Transverse colon (tissue), 4 donors: ENCODE results near the gene EFCAB11. TPM values are rescaled to one million over a fixed set of nuclear protein-coding genes. Genes with fewer than 3 reads are reported as not detected.
A peak's percentile ranks its signal among the peaks of the same experiment; 100 is the strongest.

Source experiments
- DNase-seq: peaks from one replicate; pipeline ENCODE4 v3.0.0-alpha.2; 2019
- H3K27ac ChIP-seq, 4 donors: fragments of 200-600 bp; sonication (generic); 2 replicates each; pipeline ENCODE4 v1.5.1; 2016 to 2018; ENCODE audit warnings: inconsistent platforms in 4 of 4
- H3K27me3 ChIP-seq: fragments of 200-600 bp; sonication (generic); 2 replicates; pipeline ENCODE4 v1.5.1; 2017; ENCODE audit warnings: inconsistent platforms
- H3K36me3 ChIP-seq, 4 donors: fragments of 200-600 bp; sonication (generic); 2 replicates each; pipeline ENCODE4 v1.5.1; 2017 to 2019; ENCODE audit warnings: inconsistent platforms in 4 of 4
- H3K4me1 ChIP-seq, 4 donors: fragments of 200-600 bp; sonication (generic); 2 replicates each; pipeline ENCODE4 v1.5.1; 2017 to 2020; ENCODE audit warnings: inconsistent platforms in 4 of 4
- H3K4me3 ChIP-seq, 4 donors: fragments of 200-600 bp; sonication (generic); 1 replicate in 1 of 4; 2 replicates in 3 of 4; pipeline versions ENCODE4 v1.5.1 to v1.6.1; 2017 to 2019; ENCODE audit warnings: inconsistent platforms in 4 of 4
- H3K9me3 ChIP-seq, 2 donors: fragments of 200-600 bp; sonication (generic); 2 replicates each; pipeline ENCODE4 v1.5.1; 2017 to 2019; ENCODE audit warnings: inconsistent platforms in 2 of 2
- CTCF ChIP-seq, 5 experiments: fragments of 200-600 bp in 3 of 5; fragments of 450-650 bp in 2 of 5; sonication (generic) in 3 of 5; IDR thresholded peaks; 1 replicate in 2 of 5; 2 replicates in 3 of 5; pipeline ENCODE4 v1.5.1; 2016 to 2017; ENCODE audit warnings: antibody characterized with exemption in 5 of 5, inconsistent platforms in 3 of 5, mild to moderate bottlenecking in 2 of 5, moderate library complexity in 1 of 5
- EP300 ChIP-seq: sonication (generic); formaldehyde crosslinking; IDR thresholded peaks from one replicate; pipeline ENCODE4 v1.6.1; 2017; ENCODE audit warnings: antibody characterized with exemption, low read depth
- POLR2A ChIP-seq: fragments of 450-650 bp; IDR thresholded peaks from one replicate; pipeline ENCODE4 v1.6.1; 2016; ENCODE audit warnings: antibody characterized with exemption, mild to moderate bottlenecking, moderate library complexity
- POLR2AphosphoS5 ChIP-seq, 3 donors: sonication (generic); formaldehyde crosslinking; IDR thresholded peaks; one replicate each; pipeline ENCODE4 v1.6.1; 2016; ENCODE audit warnings: antibody characterized with exemption in 3 of 3
- WGBS, 2 donors: methylation state at CpG; one replicate each; pipeline ENCODE4 v1.1.5; 2018; ENCODE audit warnings: low coverage in 1 of 2; 5-methylcytosine and 5-hydroxymethylcytosine counted together
- in situ Hi-C, 4 donors: fragments of 200-750 bp; cut with MboI; loops; one replicate each; pipeline versions ENCODE4 v1.15.0 to v1.15.1; 2017; ENCODE audit warnings: low sequenced_read_pairs in 3 of 4, low pct_ligation_motif_present in 1 of 4, low pct_unique_long_range_greater_than_20kb in 1 of 4
- intact Hi-C: fragments of 100-400 bp; cut with DNase I; formaldehyde crosslinking; loops from one replicate; pipeline ENCODE4 v1.15.1; 2023; ENCODE audit warnings: low total_unique reads
- total RNA-seq, 4 donors: library from RNA; depleted of rRNA; stranded (reverse); fragments of >200 nt; gene quantifications; one replicate each; pipeline ENCODE4 v1.1.0, GENCODE V29; 2016

The EFCAB11 gene
- total RNA-seq, 4 donors from 2014 or later: 6.0 to 6.7 TPM; not detected in 2

DNA sequence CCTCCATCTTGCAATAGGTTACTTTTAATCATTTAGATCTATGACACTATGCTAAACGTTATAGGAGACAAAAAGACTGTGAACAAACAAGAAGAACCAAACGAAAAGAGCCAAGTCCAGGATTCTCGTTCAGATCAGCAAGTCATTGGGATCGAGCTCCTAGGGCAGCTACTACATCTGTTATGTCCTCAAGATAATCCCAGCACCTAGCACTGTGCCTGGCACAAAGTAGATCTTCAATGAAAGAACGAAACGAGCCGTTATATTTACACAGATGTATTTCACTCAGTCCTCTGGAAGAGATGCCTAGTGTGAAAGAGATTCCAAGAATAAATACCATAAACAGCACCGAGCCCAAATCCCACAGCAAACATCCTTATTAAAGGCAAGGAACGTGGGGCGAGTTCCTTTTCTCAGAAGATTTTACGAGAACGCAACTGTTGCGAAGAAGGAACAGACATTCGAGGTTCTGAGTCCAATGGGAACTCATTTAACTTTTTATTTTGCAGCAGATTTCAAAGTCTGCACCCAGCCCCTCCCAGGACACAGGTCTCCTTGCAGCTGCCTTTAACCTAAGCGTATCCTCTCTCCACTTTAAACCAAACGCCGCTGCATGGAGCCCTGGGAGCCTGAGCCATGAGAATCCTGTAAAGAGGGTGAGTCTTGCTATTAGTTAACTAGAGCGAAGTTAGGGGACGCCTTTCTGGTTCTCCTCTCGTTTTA, 653 bp upstream of the EFCAB11 start:
- Histone ChIP-seq H3K9me3 (no peaks in the 10 kb centered on the region), H3K27ac (peak overlapping the region; percentile 86 to 98 (median 96)), H3K27me3 (no peaks in the 10 kb centered on the region), H3K4me3 (peak overlapping the region; percentile 32 to 87 (median 68)), H3K36me3 (no peaks in the 10 kb centered on the region), H3K4me1 (peaks cover 4 to 24% (median 19%) of the 10 kb centered on the region in 4 donors)
- no peak for DNase-seq
- in situ Hi-C loops: loop anchor here in 1 of 4 donors (25.0 kb wide), 1 partner anchor 282 kb away; no protein-coding TSS in a partner anchor
- WGBS, 2 donors: 0 to 2% methylated on average over 10 to 20 of the region's 20 CpGs
- intact Hi-C loops: no loop called here
- TF ChIP-seq CTCF (IDR thresholded peaks at IDR 0.05) (no peak), POLR2A (no peak), EP300 (no peak)

- H3K9me3 ChIP-seq: no peaks in the 10 kb centered on the region
- intact Hi-C loops (no loop called here), in situ Hi-C loops (loop anchor here in 1 of 4 donors (25.0 kb wide), 1 partner anchor 284 kb away; no protein-coding TSS in a partner anchor)
- H3K36me3 ChIP-seq: peaks cover 0 to 11% (median 0%) of the 10 kb centered on the region in 4 donors
- H3K27me3 ChIP-seq: no peaks in the 10 kb centered on the region
- no peak overlapping the region for H3K4me3 ChIP-seq
- H3K4me1 ChIP-seq: peaks cover 4 to 24% (median 19%) of the 10 kb centered on the region in 4 donors
- no peak for DNase-seq
- TF ChIP-seq CTCF (IDR thresholded peaks at IDR 0.05): no peak
- TF ChIP-seq EP300: no peak
- TF ChIP-seq POLR2A: no peak
- no peak for TF ChIP-seq POLR2AphosphoS5 (IDR thresholded peaks at IDR 0.05)
- H3K27ac ChIP-seq: no peak overlapping the region
- WGBS, 2 donors: 50 to 65% methylated on average over 1 of the region's 1 CpG
Observed at GRCh38 chr14:89953602-89954001, 928 bp downstream of the EFCAB11 start.

- intact Hi-C loops (no loop called here), in situ Hi-C loops (loop anchor here in 1 of 4 donors (25.0 kb wide), 1 partner anchor 285 kb away; no protein-coding TSS in a partner anchor)
- H3K27ac ChIP-seq: no peak overlapping the region
- H3K36me3 ChIP-seq: peaks cover 0 to 11% (median 0%) of the 10 kb centered on the region in 4 donors
- no peaks in the 10 kb centered on the region for H3K27me3 ChIP-seq
- WGBS, 2 donors: 57 to 79% methylated on average over 1 to 2 of the region's 2 CpGs
- H3K4me3 ChIP-seq: no peak overlapping the region
- TF ChIP-seq EP300 (no peak), POLR2AphosphoS5 (IDR thresholded peaks at IDR 0.05) (no peak), POLR2A (no peak), CTCF (IDR thresholded peaks at IDR 0.05) (no peak)
- H3K4me1 ChIP-seq: peaks cover 4 to 21% (median 19%) of the 10 kb centered on the region in 4 donors
- H3K9me3 ChIP-seq: no peaks in the 10 kb centered on the region
- no peak for DNase-seq
Observed at GRCh38 chr14:89952576-89952975, 2.0 kb downstream of the EFCAB11 start.

- Histone ChIP-seq H3K27ac (no peak overlapping the region), H3K36me3 (peaks cover 0 to 11% (median 0%) of the 10 kb centered on the region in 4 donors), H3K9me3 (no peaks in the 10 kb centered on the region), H3K4me1 (no peaks in the 10 kb centered on the region), H3K4me3 (no peak overlapping the region), H3K27me3 (no peaks in the 10 kb centered on the region)
- TF ChIP-seq EP300 (no peak), POLR2A (no peak), POLR2AphosphoS5 (IDR thresholded peaks at IDR 0.05) (no peak), CTCF (IDR thresholded peaks at IDR 0.05) (no peak)
- DNase-seq: no peak
- intact Hi-C loops (no loop called here), in situ Hi-C loops (no loop called here)
Observed at GRCh38 chr14:89947344-89947743, 7.2 kb downstream of the EFCAB11 start.
